HEK293 (cell line): ENCODE results near the gene ZEB2.

Source experiments
- BCL11A ChIP-seq: fragments of 450-650 bp; formaldehyde crosslinking; IDR thresholded peaks from 2 replicates; pipeline ENCODE4 v1.5.1; 2016; ENCODE audit warnings: low read depth, missing biosample characterization, missing genetic modification characterization
- GFI1B ChIP-seq: fragments of 450-650 bp; formaldehyde crosslinking; IDR thresholded peaks from 2 replicates; pipeline ENCODE4 v1.5.1; 2016; ENCODE audit warnings: missing biosample characterization, missing genetic modification characterization
- KLF1 ChIP-seq: fragments of 450-650 bp; formaldehyde crosslinking; IDR thresholded peaks from 2 replicates; pipeline ENCODE4 v1.5.1; 2016; ENCODE audit warnings: missing biosample characterization, missing genetic modification characterization
- ZNF202 ChIP-seq: fragments of 450-650 bp; formaldehyde crosslinking; IDR thresholded peaks from 2 replicates; pipeline ENCODE4 v1.5.1; 2016; ENCODE audit warnings: missing biosample characterization, missing genetic modification characterization, borderline replicate concordance
- ZNF274 ChIP-seq, 2 experiments: fragments of 200-500 bp in 1 of 2; fragments of 450-650 bp in 1 of 2; sonication (Bioruptor generic) in 1 of 2; formaldehyde crosslinking in 1 of 2; IDR thresholded peaks; 2 replicates each; pipeline versions ENCODE4 v1.5.1 to v1.6.1; 2014 to 2016; ENCODE audit warnings: borderline replicate concordance in 1 of 2, inconsistent platforms in 1 of 2, low read length in 1 of 2, missing biosample characterization in 1 of 2, missing genetic modification characterization in 1 of 2
- ZNF530 ChIP-seq: fragments of 450-650 bp; formaldehyde crosslinking; IDR thresholded peaks from 2 replicates; pipeline ENCODE4 v1.5.1; 2016; ENCODE audit warnings: low read depth, missing biosample characterization, missing genetic modification characterization
- TF ChIP-seq, protein P1 (sequence below): fragments of 450-650 bp; formaldehyde crosslinking; IDR thresholded peaks from 2 replicates; pipeline ENCODE4 v1.5.1; 2016; ENCODE audit warnings: missing biosample characterization, missing genetic modification characterization
- TF ChIP-seq, protein P2 (sequence below): fragments of 450-650 bp; formaldehyde crosslinking; IDR thresholded peaks from 2 replicates; pipeline ENCODE4 v1.5.1; 2016; ENCODE audit warnings: missing biosample characterization, missing genetic modification characterization
- TF ChIP-seq, protein P3 (sequence below): fragments of 450-650 bp; formaldehyde crosslinking; IDR thresholded peaks from 2 replicates; pipeline ENCODE4 v1.5.1; 2017; ENCODE audit warnings: missing biosample characterization, missing genetic modification characterization
- TF ChIP-seq, protein P4 (sequence below): fragments of 450-650 bp; formaldehyde crosslinking; IDR thresholded peaks from 2 replicates; pipeline ENCODE4 v1.5.1; 2016; ENCODE audit warnings: missing biosample characterization, missing genetic modification characterization, low read depth

DNA sequence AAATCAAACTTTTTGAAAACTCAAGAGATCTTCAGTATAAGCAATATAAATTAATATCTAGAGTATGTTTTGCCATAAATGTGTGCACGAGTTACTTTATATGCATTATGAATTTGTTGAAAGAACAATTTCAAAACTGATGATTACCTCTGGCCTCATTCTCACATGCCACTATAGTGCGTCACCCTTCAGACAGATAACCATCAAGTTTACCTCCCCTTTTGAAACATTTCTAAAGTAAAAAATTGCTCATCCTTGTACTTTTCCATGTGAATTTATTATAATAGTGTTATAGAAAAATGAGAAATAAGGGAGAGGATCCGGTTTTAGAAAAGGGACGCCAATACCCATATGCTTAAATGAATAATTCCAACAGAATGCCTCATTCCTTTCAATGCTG, 38.3 kb downstream of the ZEB2 start:
- TF ChIP-seq GFI1B (tag by site-specific recombination) = no peak
- TF ChIP-seq, protein P1, sequence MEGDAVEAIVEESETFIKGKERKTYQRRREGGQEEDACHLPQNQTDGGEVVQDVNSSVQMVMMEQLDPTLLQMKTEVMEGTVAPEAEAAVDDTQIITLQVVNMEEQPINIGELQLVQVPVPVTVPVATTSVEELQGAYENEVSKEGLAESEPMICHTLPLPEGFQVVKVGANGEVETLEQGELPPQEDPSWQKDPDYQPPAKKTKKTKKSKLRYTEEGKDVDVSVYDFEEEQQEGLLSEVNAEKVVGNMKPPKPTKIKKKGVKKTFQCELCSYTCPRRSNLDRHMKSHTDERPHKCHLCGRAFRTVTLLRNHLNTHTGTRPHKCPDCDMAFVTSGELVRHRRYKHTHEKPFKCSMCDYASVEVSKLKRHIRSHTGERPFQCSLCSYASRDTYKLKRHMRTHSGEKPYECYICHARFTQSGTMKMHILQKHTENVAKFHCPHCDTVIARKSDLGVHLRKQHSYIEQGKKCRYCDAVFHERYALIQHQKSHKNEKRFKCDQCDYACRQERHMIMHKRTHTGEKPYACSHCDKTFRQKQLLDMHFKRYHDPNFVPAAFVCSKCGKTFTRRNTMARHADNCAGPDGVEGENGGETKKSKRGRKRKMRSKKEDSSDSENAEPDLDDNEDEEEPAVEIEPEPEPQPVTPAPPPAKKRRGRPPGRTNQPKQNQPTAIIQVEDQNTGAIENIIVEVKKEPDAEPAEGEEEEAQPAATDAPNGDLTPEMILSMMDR = no peak
- no peak for TF ChIP-seq BCL11A (tag by site-specific recombination)
- no peak for TF ChIP-seq ZNF274 (IDR thresholded peaks at IDR 0.05; ENCODE audit: low read length)
- TF ChIP-seq ZNF274 (tag by site-specific recombination; IDR thresholded peaks at IDR 0.05; ENCODE audit: borderline replicate concordance) = no peak
- TF ChIP-seq ZNF530 = no peak
- TF ChIP-seq, protein P2, sequence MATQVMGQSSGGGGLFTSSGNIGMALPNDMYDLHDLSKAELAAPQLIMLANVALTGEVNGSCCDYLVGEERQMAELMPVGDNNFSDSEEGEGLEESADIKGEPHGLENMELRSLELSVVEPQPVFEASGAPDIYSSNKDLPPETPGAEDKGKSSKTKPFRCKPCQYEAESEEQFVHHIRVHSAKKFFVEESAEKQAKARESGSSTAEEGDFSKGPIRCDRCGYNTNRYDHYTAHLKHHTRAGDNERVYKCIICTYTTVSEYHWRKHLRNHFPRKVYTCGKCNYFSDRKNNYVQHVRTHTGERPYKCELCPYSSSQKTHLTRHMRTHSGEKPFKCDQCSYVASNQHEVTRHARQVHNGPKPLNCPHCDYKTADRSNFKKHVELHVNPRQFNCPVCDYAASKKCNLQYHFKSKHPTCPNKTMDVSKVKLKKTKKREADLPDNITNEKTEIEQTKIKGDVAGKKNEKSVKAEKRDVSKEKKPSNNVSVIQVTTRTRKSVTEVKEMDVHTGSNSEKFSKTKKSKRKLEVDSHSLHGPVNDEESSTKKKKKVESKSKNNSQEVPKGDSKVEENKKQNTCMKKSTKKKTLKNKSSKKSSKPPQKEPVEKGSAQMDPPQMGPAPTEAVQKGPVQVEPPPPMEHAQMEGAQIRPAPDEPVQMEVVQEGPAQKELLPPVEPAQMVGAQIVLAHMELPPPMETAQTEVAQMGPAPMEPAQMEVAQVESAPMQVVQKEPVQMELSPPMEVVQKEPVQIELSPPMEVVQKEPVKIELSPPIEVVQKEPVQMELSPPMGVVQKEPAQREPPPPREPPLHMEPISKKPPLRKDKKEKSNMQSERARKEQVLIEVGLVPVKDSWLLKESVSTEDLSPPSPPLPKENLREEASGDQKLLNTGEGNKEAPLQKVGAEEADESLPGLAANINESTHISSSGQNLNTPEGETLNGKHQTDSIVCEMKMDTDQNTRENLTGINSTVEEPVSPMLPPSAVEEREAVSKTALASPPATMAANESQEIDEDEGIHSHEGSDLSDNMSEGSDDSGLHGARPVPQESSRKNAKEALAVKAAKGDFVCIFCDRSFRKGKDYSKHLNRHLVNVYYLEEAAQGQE (tag by site-specific recombination) = no peak
- TF ChIP-seq, protein P3, sequence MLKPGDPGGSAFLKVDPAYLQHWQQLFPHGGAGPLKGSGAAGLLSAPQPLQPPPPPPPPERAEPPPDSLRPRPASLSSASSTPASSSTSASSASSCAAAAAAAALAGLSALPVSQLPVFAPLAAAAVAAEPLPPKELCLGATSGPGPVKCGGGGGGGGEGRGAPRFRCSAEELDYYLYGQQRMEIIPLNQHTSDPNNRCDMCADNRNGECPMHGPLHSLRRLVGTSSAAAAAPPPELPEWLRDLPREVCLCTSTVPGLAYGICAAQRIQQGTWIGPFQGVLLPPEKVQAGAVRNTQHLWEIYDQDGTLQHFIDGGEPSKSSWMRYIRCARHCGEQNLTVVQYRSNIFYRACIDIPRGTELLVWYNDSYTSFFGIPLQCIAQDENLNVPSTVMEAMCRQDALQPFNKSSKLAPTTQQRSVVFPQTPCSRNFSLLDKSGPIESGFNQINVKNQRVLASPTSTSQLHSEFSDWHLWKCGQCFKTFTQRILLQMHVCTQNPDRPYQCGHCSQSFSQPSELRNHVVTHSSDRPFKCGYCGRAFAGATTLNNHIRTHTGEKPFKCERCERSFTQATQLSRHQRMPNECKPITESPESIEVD (tag by site-specific recombination) = no peak
- TF ChIP-seq KLF1 = no peak
- no peak for TF ChIP-seq ZNF202
- TF ChIP-seq, protein P4, sequence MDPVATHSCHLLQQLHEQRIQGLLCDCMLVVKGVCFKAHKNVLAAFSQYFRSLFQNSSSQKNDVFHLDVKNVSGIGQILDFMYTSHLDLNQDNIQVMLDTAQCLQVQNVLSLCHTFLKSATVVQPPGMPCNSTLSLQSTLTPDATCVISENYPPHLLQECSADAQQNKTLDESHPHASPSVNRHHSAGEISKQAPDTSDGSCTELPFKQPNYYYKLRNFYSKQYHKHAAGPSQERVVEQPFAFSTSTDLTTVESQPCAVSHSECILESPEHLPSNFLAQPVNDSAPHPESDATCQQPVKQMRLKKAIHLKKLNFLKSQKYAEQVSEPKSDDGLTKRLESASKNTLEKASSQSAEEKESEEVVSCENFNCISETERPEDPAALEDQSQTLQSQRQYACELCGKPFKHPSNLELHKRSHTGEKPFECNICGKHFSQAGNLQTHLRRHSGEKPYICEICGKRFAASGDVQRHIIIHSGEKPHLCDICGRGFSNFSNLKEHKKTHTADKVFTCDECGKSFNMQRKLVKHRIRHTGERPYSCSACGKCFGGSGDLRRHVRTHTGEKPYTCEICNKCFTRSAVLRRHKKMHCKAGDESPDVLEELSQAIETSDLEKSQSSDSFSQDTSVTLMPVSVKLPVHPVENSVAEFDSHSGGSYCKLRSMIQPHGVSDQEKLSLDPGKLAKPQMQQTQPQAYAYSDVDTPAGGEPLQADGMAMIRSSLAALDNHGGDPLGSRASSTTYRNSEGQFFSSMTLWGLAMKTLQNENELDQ (tag by site-specific recombination) = no peak
